GM19239 (cell line): ENCODE results near the gene TSPY8.
"Not testable (repeated sequence)": the region's sequence is repeated elsewhere in the genome, so short reads cannot be mapped to it uniquely, and the experiment has no call there.

Experiments used
- DNase-seq: peaks from one replicate; pipeline ENCODE4 v3.0.0; 2011; ENCODE audit warnings: low spot score; ENCODE audit not compliant: insufficient read length
- FAIRE-seq: peaks from 2 replicates; lab custom pipeline; 2011; peaks lifted over from hg19 to GRCh38; lab: Jason Lieb, UNC

Gene TSPY8, protein sequence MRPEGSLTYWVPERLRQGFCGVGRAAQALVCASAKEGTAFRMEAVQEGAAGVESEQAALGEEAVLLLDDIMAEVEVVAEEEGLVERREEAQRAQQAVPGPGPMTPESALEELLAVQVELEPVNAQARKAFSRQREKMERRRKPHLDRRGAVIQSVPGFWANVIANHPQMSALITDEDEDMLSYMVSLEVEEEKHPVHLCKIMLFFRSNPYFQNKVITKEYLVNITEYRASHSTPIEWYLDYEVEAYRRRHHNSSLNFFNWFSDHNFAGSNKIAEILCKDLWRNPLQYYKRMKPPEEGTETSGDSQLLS

DNA sequence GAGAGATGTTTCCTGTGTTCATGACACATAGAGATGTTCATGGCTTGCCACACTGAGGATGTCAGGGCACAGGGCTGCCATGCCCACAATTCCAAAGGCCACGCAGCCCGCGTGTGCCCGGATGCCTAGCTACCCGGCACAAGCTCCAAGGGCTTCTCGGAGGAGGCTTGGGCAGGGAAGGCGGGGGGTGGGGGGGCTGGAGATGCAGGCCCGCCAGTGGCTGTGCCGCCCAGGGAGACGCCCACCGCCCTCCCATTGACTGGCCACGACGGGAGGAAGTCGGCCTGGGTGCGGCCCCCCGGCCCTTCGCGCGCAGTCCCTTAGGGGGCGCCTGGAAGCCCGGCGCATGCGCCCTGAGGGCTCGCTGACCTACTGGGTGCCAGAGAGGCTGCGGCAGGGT, at the start of gene TSPY8:
TSPY8 (plus strand) TSS at position 301 of the 400 bp plus-strand sequence; CDS start at position 347, 46 bp downstream.
- DNase-seq, FAIRE-seq: not testable (repeated sequence)

DNA sequence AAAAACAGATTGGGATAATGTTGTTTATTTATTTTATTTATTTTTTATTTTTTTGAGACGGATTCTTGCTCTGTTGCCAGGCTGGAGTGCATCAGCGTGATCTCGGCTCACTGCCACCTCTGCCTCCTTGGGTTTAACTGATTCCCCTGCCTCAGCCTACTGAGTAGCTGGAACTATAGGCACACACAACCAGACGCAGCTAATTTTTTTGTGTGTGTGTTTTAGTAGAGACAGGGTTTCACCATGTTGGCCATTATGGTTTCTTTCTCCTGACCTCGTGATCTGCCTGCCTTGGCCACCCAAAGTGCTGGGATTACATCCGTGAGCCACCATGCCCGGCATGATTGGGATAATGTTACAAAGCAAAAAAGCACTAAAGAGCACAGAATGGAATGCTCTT, 36.6 kb upstream of the TSPY8 start:
- DNase-seq (no peak), FAIRE-seq (no peak)

DNA sequence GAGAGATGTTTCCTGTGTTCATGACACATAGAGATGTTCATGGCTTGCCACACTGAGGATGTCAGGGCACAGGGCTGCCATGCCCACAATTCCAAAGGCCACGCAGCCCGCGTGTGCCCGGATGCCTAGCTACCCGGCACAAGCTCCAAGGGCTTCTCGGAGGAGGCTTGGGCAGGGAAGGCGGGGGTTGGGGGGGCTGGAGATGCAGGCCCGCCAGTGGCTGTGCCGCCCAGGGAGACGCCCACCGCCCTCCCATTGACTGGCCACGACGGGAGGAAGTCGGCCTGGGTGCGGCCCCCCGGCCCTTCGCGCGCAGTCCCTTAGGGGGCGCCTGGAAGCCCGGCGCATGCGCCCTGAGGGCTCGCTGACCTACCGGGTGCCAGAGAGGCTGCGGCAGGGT, 20.4 kb upstream of the TSPY8 start, which contains the start of gene TSPY4:
TSPY4 (plus strand) TSS at position 301 of the 400 bp plus-strand sequence; CDS start at position 347, 46 bp downstream.
- DNase-seq, FAIRE-seq: not testable (repeated sequence)

DNA sequence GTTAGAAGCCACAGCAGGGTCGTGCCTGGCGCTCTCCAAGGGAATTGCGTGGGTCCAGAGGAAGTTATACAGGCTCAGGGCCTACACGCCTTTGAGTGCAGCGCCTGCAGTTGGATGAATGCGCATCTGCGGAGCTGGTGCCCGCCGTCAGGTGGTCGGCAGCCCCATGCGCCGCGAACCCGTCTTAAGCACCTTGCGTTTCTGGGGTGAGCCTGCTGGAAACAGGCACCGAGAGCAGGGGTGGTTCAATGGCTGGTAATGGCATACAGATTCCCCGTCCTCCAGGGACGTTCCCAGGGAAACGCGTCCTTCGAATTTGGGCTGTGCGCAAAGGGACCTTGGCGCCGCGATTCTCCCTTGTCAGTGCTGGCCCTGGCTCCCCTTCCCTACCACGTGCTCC, 38.9 kb downstream of the TSPY8 start:
- not testable (repeated sequence) for FAIRE-seq, DNase-seq

DNA sequence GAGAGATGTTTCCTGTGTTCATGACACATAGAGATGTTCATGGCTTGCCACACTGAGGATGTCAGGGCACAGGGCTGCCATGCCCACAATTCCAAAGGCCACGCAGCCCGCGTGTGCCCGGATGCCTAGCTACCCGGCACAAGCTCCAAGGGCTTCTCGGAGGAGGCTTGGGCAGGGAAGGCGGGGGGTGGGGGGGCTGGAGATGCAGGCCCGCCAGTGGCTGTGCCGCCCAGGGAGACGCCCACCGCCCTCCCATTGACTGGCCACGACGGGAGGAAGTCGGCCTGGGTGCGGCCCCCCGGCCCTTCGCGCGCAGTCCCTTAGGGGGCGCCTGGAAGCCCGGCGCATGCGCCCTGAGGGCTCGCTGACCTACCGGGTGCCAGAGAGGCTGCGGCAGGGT, 40.5 kb downstream of the TSPY8 start, which contains the start of gene TSPY3:
TSPY3 (plus strand) TSS at position 301 of the 400 bp plus-strand sequence; CDS start at position 347, 46 bp downstream.
- not testable (repeated sequence) for DNase-seq, FAIRE-seq
